ENCODE results near the gene KIAA1217. TPM values are rescaled to one million over a fixed set of nuclear protein-coding genes. Genes with fewer than 3 reads are reported as not detected.

KIAA1217 gene
- total RNA-seq (2021) (19.7 to 23.4 TPM (median 20.6 TPM) in 3 replicates), Bru-seq, nascent RNA (percentile 51 among the genes with signal in this experiment)
- long read RNA-seq, experiment 1, full-length matches to known transcripts, result 2 of 60 reads
- long read RNA-seq, experiment 1, partial matches to known transcripts, result 19 of 60 reads
- long read RNA-seq, experiment 1, other reads (novel, unspliced or antisense), result 39 of 60 reads
- long read RNA-seq, experiment 2, partial matches to known transcripts, result 10 of 13 reads
- long read RNA-seq, experiment 2, other reads (novel, unspliced or antisense), result 3 of 13 reads
- long read RNA-seq, experiment 3, partial matches to known transcripts, result 0 of 3 reads
- long read RNA-seq, experiment 3, other reads (novel, unspliced or antisense), result 3 of 3 reads

DNA sequence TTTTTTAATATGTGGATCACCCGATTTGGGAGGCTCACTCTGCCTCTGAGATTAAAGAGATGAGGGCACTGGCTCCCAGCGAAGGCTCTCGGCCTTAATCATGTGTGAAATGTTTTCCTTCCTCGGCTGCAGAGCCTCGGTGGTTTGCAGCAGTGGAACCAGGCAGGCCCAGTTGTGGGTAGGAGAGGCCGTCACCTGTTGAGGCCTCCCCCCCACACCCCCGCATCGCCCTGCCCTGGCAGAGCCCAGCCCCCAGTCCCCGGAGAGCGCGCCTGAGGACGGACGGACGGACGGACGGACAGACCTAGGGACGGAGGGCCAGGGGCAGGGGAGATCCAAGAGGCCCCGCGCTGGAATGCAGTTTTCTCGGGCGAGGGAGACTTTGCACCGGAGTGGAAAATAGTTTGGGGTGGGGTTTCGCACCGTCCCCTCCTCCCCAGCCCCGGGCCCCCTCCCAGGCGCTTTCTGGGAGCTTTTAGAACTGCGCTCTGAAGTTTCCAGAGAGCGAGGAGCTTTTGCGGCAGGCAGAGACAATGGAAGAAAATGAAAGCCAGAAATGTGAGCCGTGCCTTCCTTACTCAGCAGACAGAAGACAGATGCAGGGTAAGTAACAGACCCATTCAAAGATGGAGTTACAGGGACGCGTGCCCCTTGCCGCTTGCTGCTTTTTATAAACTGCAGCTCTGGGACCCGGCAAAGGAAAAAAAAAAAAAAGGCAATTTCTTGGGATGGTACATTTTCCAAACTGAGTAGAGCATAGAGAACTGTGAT lies at the start of gene KIAA1217:
TSS of gene KIAA1217 (plus strand) at position 478 of the 771 bp plus-strand sequence. CDS start at position 534, 56 bp downstream.
- TF ChIP-seq, protein P1, sequence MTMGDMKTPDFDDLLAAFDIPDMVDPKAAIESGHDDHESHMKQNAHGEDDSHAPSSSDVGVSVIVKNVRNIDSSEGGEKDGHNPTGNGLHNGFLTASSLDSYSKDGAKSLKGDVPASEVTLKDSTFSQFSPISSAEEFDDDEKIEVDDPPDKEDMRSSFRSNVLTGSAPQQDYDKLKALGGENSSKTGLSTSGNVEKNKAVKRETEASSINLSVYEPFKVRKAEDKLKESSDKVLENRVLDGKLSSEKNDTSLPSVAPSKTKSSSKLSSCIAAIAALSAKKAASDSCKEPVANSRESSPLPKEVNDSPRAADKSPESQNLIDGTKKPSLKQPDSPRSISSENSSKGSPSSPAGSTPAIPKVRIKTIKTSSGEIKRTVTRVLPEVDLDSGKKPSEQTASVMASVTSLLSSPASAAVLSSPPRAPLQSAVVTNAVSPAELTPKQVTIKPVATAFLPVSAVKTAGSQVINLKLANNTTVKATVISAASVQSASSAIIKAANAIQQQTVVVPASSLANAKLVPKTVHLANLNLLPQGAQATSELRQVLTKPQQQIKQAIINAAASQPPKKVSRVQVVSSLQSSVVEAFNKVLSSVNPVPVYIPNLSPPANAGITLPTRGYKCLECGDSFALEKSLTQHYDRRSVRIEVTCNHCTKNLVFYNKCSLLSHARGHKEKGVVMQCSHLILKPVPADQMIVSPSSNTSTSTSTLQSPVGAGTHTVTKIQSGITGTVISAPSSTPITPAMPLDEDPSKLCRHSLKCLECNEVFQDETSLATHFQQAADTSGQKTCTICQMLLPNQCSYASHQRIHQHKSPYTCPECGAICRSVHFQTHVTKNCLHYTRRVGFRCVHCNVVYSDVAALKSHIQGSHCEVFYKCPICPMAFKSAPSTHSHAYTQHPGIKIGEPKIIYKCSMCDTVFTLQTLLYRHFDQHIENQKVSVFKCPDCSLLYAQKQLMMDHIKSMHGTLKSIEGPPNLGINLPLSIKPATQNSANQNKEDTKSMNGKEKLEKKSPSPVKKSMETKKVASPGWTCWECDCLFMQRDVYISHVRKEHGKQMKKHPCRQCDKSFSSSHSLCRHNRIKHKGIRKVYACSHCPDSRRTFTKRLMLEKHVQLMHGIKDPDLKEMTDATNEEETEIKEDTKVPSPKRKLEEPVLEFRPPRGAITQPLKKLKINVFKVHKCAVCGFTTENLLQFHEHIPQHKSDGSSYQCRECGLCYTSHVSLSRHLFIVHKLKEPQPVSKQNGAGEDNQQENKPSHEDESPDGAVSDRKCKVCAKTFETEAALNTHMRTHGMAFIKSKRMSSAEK (CRISPR knock-in tag; IDR thresholded peaks at IDR 0.05; ENCODE audit: borderline replicate concordance), result no peak
- no peak for TF ChIP-seq ETV6 (CRISPR knock-in tag; IDR thresholded peaks at IDR 0.05)
- TF ChIP-seq PRRX2 (CRISPR knock-in tag; IDR thresholded peaks at IDR 0.05), result no peak
- no peak for TF ChIP-seq SOX15 (CRISPR knock-in tag; IDR thresholded peaks at IDR 0.05)
- no peak for TF ChIP-seq GRHL2 (CRISPR knock-in tag; IDR thresholded peaks at IDR 0.05; ENCODE audit: insufficient replicate concordance, severe bottlenecking)
- no peak for TF ChIP-seq SP1 (CRISPR knock-in tag; conservative IDR thresholded peaks at IDR 0.05)
- no peak for TF ChIP-seq PREB (CRISPR knock-in tag; IDR thresholded peaks at IDR 0.05; ENCODE audit: borderline replicate concordance)
- TF ChIP-seq ZMAT4 (CRISPR knock-in tag; IDR thresholded peaks at IDR 0.05), result no peak
- TF ChIP-seq E2F1 (CRISPR knock-in tag; IDR thresholded peaks at IDR 0.05), result no peak
- no peak for TF ChIP-seq EMX1 (CRISPR knock-in tag; IDR thresholded peaks at IDR 0.05)
- no peak for TF ChIP-seq ZSCAN18 (CRISPR knock-in tag; IDR thresholded peaks at IDR 0.05)
- no peak for TF ChIP-seq NR3C1 (CRISPR knock-in tag; conservative IDR thresholded peaks at IDR 0.05; ENCODE audit: low read depth)
- Mint-ChIP-seq H3K4me1 (peaks cover 61% of the 10 kb centered on the region), H3K27ac (peak within 1 kb of the TSS; percentile 61), H3K9me3 (peaks cover 8% of the 10 kb centered on the region), H3K27me3 (ENCODE audit: low read depth) (no peaks in the 10 kb centered on the region), H3K36me3 (peaks cover 7% of the 10 kb centered on the region), H3K4me3 (peak within 1 kb of the TSS; percentile 84)
- ATAC-seq (peak; percentile 60), DNase-seq (ENCODE audit: low spot score) (peak; percentile 44)
- ChIA-PET POLR2A (interaction anchor here (0.5 kb wide), 1 partner anchor 31 kb away, joined by 3 read pairs; no protein-coding TSS in a partner anchor), CTCF (interaction anchor here (0.7 to 1.4 kb wide), 5 partner anchors 8 to 343 kb away, joined by 3 to 4 read pairs (median 3); no protein-coding TSS in a partner anchor)

GRCh38 chr10:24162206-24162985 lies 46.5 kb upstream of the KIAA1217 start:
- ChIA-PET POLR2A (no interaction called here), CTCF (no interaction called here)
- Mint-ChIP-seq H3K27ac (no peak overlapping the region), H3K36me3 (no peaks in the 10 kb centered on the region), H3K4me3 (no peak overlapping the region), H3K9me3 (peaks cover 8% of the 10 kb centered on the region), H3K4me1 (no peaks in the 10 kb centered on the region), H3K27me3 (ENCODE audit: low read depth) (no peaks in the 10 kb centered on the region)
- DNase-seq (ENCODE audit: low spot score) (no peak), ATAC-seq (no peak)
- TF ChIP-seq, protein P2, sequence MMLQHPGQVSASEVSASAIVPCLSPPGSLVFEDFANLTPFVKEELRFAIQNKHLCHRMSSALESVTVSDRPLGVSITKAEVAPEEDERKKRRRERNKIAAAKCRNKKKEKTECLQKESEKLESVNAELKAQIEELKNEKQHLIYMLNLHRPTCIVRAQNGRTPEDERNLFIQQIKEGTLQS (CRISPR knock-in tag; conservative IDR thresholded peaks at IDR 0.05), result no peak
- TF ChIP-seq NFATC4 (CRISPR knock-in tag; IDR thresholded peaks at IDR 0.05) (no peak), MYBL2 (CRISPR knock-in tag; IDR thresholded peaks at IDR 0.05) (no peak), ZMAT4 (CRISPR knock-in tag; IDR thresholded peaks at IDR 0.05) (no peak), SOX15 (CRISPR knock-in tag; IDR thresholded peaks at IDR 0.05) (no peak), ZNF232 (CRISPR knock-in tag; IDR thresholded peaks at IDR 0.05) (no peak), E2F5 (CRISPR knock-in tag; IDR thresholded peaks at IDR 0.05) (no peak)
- TF ChIP-seq, protein P3, sequence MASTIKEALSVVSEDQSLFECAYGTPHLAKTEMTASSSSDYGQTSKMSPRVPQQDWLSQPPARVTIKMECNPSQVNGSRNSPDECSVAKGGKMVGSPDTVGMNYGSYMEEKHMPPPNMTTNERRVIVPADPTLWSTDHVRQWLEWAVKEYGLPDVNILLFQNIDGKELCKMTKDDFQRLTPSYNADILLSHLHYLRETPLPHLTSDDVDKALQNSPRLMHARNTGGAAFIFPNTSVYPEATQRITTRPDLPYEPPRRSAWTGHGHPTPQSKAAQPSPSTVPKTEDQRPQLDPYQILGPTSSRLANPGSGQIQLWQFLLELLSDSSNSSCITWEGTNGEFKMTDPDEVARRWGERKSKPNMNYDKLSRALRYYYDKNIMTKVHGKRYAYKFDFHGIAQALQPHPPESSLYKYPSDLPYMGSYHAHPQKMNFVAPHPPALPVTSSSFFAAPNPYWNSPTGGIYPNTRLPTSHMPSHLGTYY (CRISPR knock-in tag; IDR thresholded peaks at IDR 0.05), result no peak
